ES-I3 (cell line): ENCODE measurements around the gene DNAJA2.
"Not testable (repeated sequence)": the region's sequence is repeated elsewhere in the genome, so short reads cannot be mapped to it uniquely, and the experiment has no call there.

Source experiments
- H3K36me3 ChIP-seq: 2 replicates; pipeline ENCODE4 v1.6.1; 2013; ENCODE audit warnings: mild to moderate bottlenecking, low read length, control low read depth, moderate library complexity; ENCODE audit not compliant: insufficient read depth
- H3K4me1 ChIP-seq: 2 replicates; pipeline ENCODE4 v1.6.1; 2013; ENCODE audit warnings: mild to moderate bottlenecking, control low read depth, low read length; ENCODE audit not compliant: insufficient read depth
- H3K9ac ChIP-seq: 2 replicates; pipeline ENCODE4 v1.6.1; 2013; ENCODE audit warnings: low read depth, mild to moderate bottlenecking, low read length, moderate library complexity
- H3K9me3 ChIP-seq: 2 replicates; pipeline ENCODE4 v1.6.1; 2013; ENCODE audit warnings: mild to moderate bottlenecking, low read length, moderate library complexity; ENCODE audit not compliant: control insufficient read depth, insufficient read depth

DNAJA2 gene

GRCh38 chr16:46973207-46973995 is at the start of gene DNAJA2:
DNAJA2 (minus strand) TSS chr16:46973674; CDS start chr16:46973572, 102 bp downstream.
- H3K9me3 ChIP-seq: no peaks in the 10 kb centered on the region
- peaks cover 16% of the 10 kb centered on the region for H3K36me3 ChIP-seq
- H3K4me1 ChIP-seq: peaks cover 9% of the 10 kb centered on the region
- peak within 1 kb of the TSS; percentile 62 for H3K9ac ChIP-seq

- H3K36me3 ChIP-seq: no peaks in the 10 kb centered on the region
- H3K9ac ChIP-seq: no peak overlapping the region
- H3K9me3 ChIP-seq: no peaks in the 10 kb centered on the region
- H3K4me1 ChIP-seq: no peaks in the 10 kb centered on the region
Measured at GRCh38 chr16:47019568-47019967, 46.1 kb upstream of the DNAJA2 start.

GRCh38 chr16:47018223-47018891 is 44.9 kb upstream of the DNAJA2 start:
- no peaks in the 10 kb centered on the region for H3K4me1 ChIP-seq
- no peaks in the 10 kb centered on the region for H3K36me3 ChIP-seq
- H3K9ac ChIP-seq: no peak overlapping the region
- H3K9me3 ChIP-seq: no peaks in the 10 kb centered on the region

GRCh38 chr16:47017636-47018035 is 44.2 kb upstream of the DNAJA2 start:
- no peaks in the 10 kb centered on the region for H3K4me1 ChIP-seq

GRCh38 chr16:47016700-47017133 is 43.2 kb upstream of the DNAJA2 start:
- no peaks in the 10 kb centered on the region for H3K4me1 ChIP-seq
- H3K9me3 ChIP-seq: no peaks in the 10 kb centered on the region
- no peak overlapping the region for H3K9ac ChIP-seq
- no peaks in the 10 kb centered on the region for H3K36me3 ChIP-seq

More at GRCh38 chr16:47017636-47018035, 44.2 kb upstream of the DNAJA2 start:
- Histone ChIP-seq H3K9ac (no peak overlapping the region), H3K36me3 (no peaks in the 10 kb centered on the region), H3K9me3 (no peaks in the 10 kb centered on the region)

GRCh38 chr16:47013910-47014309 is 40.4 kb upstream of the DNAJA2 start:
- Histone ChIP-seq H3K9ac (no peak overlapping the region), H3K9me3 (no peaks in the 10 kb centered on the region), H3K36me3 (no peaks in the 10 kb centered on the region), H3K4me1 (no peaks in the 10 kb centered on the region)

GRCh38 chr16:47013172-47013571 is 39.7 kb upstream of the DNAJA2 start:
- H3K9me3 ChIP-seq: no peaks in the 10 kb centered on the region

GRCh38 chr16:47010812-47011211 is 37.3 kb upstream of the DNAJA2 start:
- not testable (repeated sequence) for H3K9me3 ChIP-seq, H3K4me1 ChIP-seq, H3K36me3 ChIP-seq, H3K9ac ChIP-seq

More at GRCh38 chr16:47013172-47013571, 39.7 kb upstream of the DNAJA2 start:
- Histone ChIP-seq H3K9ac (no peak overlapping the region), H3K4me1 (no peaks in the 10 kb centered on the region), H3K36me3 (no peaks in the 10 kb centered on the region)

- H3K4me1 ChIP-seq: no peaks in the 10 kb centered on the region
- H3K9me3 ChIP-seq: no peaks in the 10 kb centered on the region
- H3K36me3 ChIP-seq: no peaks in the 10 kb centered on the region
- H3K9ac ChIP-seq: no peak overlapping the region
Measured at GRCh38 chr16:47008612-47009011, 35.1 kb upstream of the DNAJA2 start.

- Histone ChIP-seq H3K9me3 (no peaks in the 10 kb centered on the region), H3K9ac (no peak overlapping the region), H3K36me3 (no peaks in the 10 kb centered on the region), H3K4me1 (no peaks in the 10 kb centered on the region)
Measured at GRCh38 chr16:47008174-47008573, 34.7 kb upstream of the DNAJA2 start.

- Histone ChIP-seq H3K9ac (no peak overlapping the region), H3K36me3 (no peaks in the 10 kb centered on the region), H3K9me3 (no peaks in the 10 kb centered on the region), H3K4me1 (no peaks in the 10 kb centered on the region)
Measured at GRCh38 chr16:47004652-47005051, 31.2 kb upstream of the DNAJA2 start.

- not testable (repeated sequence) for H3K9ac ChIP-seq, H3K9me3 ChIP-seq, H3K4me1 ChIP-seq, H3K36me3 ChIP-seq
Measured at GRCh38 chr16:47000066-47000465, 26.6 kb upstream of the DNAJA2 start.

- H3K9me3 ChIP-seq: peaks cover 3% of the 10 kb centered on the region; the same call in 1 of the 2 replicates
- no peaks in the 10 kb centered on the region for H3K36me3 ChIP-seq
- no peak overlapping the region for H3K9ac ChIP-seq
- H3K4me1 ChIP-seq: no peaks in the 10 kb centered on the region
Measured at GRCh38 chr16:46997844-46998243, 24.4 kb upstream of the DNAJA2 start.

GRCh38 chr16:46996952-46997458 is 23.5 kb upstream of the DNAJA2 start:
- Histone ChIP-seq H3K4me1 (no peaks in the 10 kb centered on the region), H3K36me3 (no peaks in the 10 kb centered on the region), H3K9me3 (peaks cover 3% of the 10 kb centered on the region; the same call in 1 of the 2 replicates), H3K9ac (no peak overlapping the region)

- peaks cover 7% of the 10 kb centered on the region; the same call in 1 of the 2 replicates for H3K9me3 ChIP-seq
- no peak overlapping the region for H3K9ac ChIP-seq
- no peaks in the 10 kb centered on the region for H3K36me3 ChIP-seq
- H3K4me1 ChIP-seq: no peaks in the 10 kb centered on the region
Measured at GRCh38 chr16:46996391-46996790, 22.9 kb upstream of the DNAJA2 start.
